ENCODE results near the gene SERPINB3. TPM values are rescaled to one million over a fixed set of nuclear protein-coding genes. Genes with fewer than 3 reads are reported as not detected.
A peak's percentile ranks its signal among the peaks of the same experiment; 100 is the strongest.

SERPINB3 gene
- total and polyA plus RNA-seq, 2 of the 8 experiments (the other 6 are each of a cell fraction or from before 2014, with no cell fraction given) = 0.17 to 0.18 TPM

- Histone ChIP-seq H4K91ac (replicated peaks; ENCODE audit: insufficient read length, low read length) (no peak overlapping the region), H2BK12ac (ENCODE audit: low read depth, low read length) (no peak overlapping the region), H3K79me2 (ENCODE audit: control insufficient read depth in 1 of 2, insufficient read depth in 2 of 2, low read length in 2 of 2) (no peaks in the 10 kb centered on the region), H2BK20ac (ENCODE audit: low read length) (no peak overlapping the region), H2AK5ac (ENCODE audit: low read depth, low read length) (no peak overlapping the region), H3K9ac (replicated peaks in 1 of 4; ENCODE audit: extremely low read depth in 1 of 4, low read depth in 3 of 4, low read length in 3 of 4) (no peak overlapping the region), H3K4me3 (ENCODE audit: extremely low read depth in 1 of 4, insufficient read depth in 2 of 4, low read depth in 3 of 4, low read length in 4 of 4) (no peak overlapping the region), H3K79me1 (ENCODE audit: low read depth, low read length) (no peaks in the 10 kb centered on the region), H2AFZ (ENCODE audit: low read length) (0 out of 2 replicates have a peak overlapping the region, but pooled peaks have one; percentile 67), H3K4ac (replicated peaks; ENCODE audit: insufficient read length, low read depth, low read length) (no peak overlapping the region), H3K36me3 (ENCODE audit: control insufficient read depth in 2 of 4, insufficient read depth in 4 of 4, low read length in 3 of 4) (no peaks in the 10 kb centered on the region), H3K4me2 (ENCODE audit: insufficient read depth in 1 of 2, low read depth in 2 of 2, low read length in 2 of 2) (no peak overlapping the region), H2BK15ac (ENCODE audit: low read length) (no peak overlapping the region), H3K23me2 (ENCODE audit: low read depth, low read length) (no peaks in the 10 kb centered on the region), H3K27ac (ENCODE audit: low read depth, low read length) (no peak overlapping the region), H3K56ac (replicated peaks; ENCODE audit: insufficient read length, low read depth, low read length) (no peak overlapping the region), H3K18ac (ENCODE audit: extremely low read depth, low read length) (no peak overlapping the region), H3K14ac (ENCODE audit: insufficient read length) (no peak overlapping the region), H2BK120ac (replicated peaks; ENCODE audit: low read depth, low read length) (no peak overlapping the region), H4K5ac (ENCODE audit: insufficient read length, low read depth, low read length) (no peak overlapping the region), H3K4me1 (replicated peaks in 1 of 4; ENCODE audit: control insufficient read depth in 3 of 4, insufficient read depth in 4 of 4, low read length in 3 of 4) (0 out of 7 replicates have a peak, but pooled peaks cover 0 to 2% (median 0%) of the 10 kb centered on the region in 4 experiments), H2BK5ac (ENCODE audit: low read depth, low read length) (no peak overlapping the region), H4K8ac (ENCODE audit: extremely low read depth, insufficient read depth, low read length) (no peak overlapping the region), H4K20me1 (replicated peaks in 1 of 2; ENCODE audit: control insufficient read depth in 1 of 2, insufficient read depth in 2 of 2, low read length in 2 of 2) (no peaks in the 10 kb centered on the region), H3K27me3 (replicated peaks in 1 of 4; ENCODE audit: control insufficient read depth in 3 of 4, extremely low read depth in 1 of 4, insufficient read depth in 3 of 4, low read length in 3 of 4) (no peaks in the 10 kb centered on the region), H3K9me3 (ENCODE audit: insufficient read depth in 2 of 2, low read depth in 1 of 2, low read length in 1 of 2) (no peaks in the 10 kb centered on the region), H3K23ac (ENCODE audit: insufficient read length) (no peak overlapping the region)
- FAIRE-seq (no peak), DNase-seq (ENCODE audit: low read depth in 1 of 2, low spot score in 2 of 2) (no peak)
- 73% methylated on average over 7 of the region's 7 CpGs; no CpG with 5 or more reads in 1 of the 2 experiments for WGBS, 2 experiments (ENCODE audit: extremely low coverage in 1 of 2, insufficient coverage in 1 of 2, insufficient read length in 1 of 2, insufficient replicate concordance in 2 of 2, low coverage in 1 of 2, low lambda C conversion rate in 2 of 2, missing lambda C conversion rate in 1 of 2)
- ChIA-PET CTCF (ENCODE audit: partially characterized antibody) (interaction anchor here (0.9 kb wide), 1 partner anchor 78 kb away, joined by 3 read pairs; no protein-coding TSS in a partner anchor), POLR2A (ENCODE audit: partially characterized antibody) (no interaction called here)
- TF ChIP-seq SUZ12 (IDR thresholded peaks at IDR 0.05; ENCODE audit: low read length) = no peak
- no peak for TF ChIP-seq GABPA (IDR thresholded peaks at IDR 0.05; ENCODE audit: borderline replicate concordance, insufficient read depth, low read length)
- no peak for TF ChIP-seq CREB1 (IDR thresholded peaks at IDR 0.05)
- no peak for TF ChIP-seq TAF7 (optimal IDR thresholded peaks at IDR 0.05; ENCODE audit: borderline replicate concordance, low read depth, low read length)
- TF ChIP-seq CTBP2 (IDR thresholded peaks at IDR 0.05; ENCODE audit: borderline replicate concordance, insufficient read depth, insufficient read length, low read length) = no peak
- TF ChIP-seq SIX5 (IDR thresholded peaks at IDR 0.05; ENCODE audit: low read depth, low read length) = no peak
- no peak for TF ChIP-seq RAD21 (IDR thresholded peaks at IDR 0.05 in 1 of 2, conservative IDR thresholded peaks at IDR 0.05 in 1 of 2; ENCODE audit: low read depth in 2 of 2, low read length in 2 of 2)
- TF ChIP-seq TCF12 (IDR thresholded peaks at IDR 0.05; ENCODE audit: low read depth, low read length) = no peak
- TF ChIP-seq CBX8 (IDR thresholded peaks at IDR 0.05; ENCODE audit: borderline replicate concordance, low read depth, low read length) = no peak
- no peak for TF ChIP-seq EGR1 (IDR thresholded peaks at IDR 0.05; ENCODE audit: borderline replicate concordance, low read depth, low read length)
- no peak for TF ChIP-seq SIRT6 (IDR thresholded peaks at IDR 0.05; ENCODE audit: low read length)
- no peak for TF ChIP-seq HDAC6 (IDR thresholded peaks at IDR 0.05; ENCODE audit: low read depth, low read length)
- no peak for TF ChIP-seq POLR2A (IDR thresholded peaks at IDR 0.05; ENCODE audit: control extremely low read depth in 1 of 2, low read depth in 2 of 2, low read length in 2 of 2)
Observed at GRCh38 chr18:63648241-63648640, 13.5 kb downstream of the SERPINB3 start.
